Measurements from ENCODE around the gene ACBD6.

GRCh38 chr1:180382326-180383115 lies 119.9 kb downstream of the ACBD6 start:
- TF ChIP-seq CTCF (IDR thresholded peaks at IDR 0.05; ENCODE audit: insufficient read depth, low read length) (no peak), POLR2AphosphoS5 (IDR thresholded peaks at IDR 0.05; ENCODE audit: low read depth) (no peak), REST (IDR thresholded peaks at IDR 0.05; ENCODE audit: insufficient replicate concordance, low read depth) (no peak), GABPA (IDR thresholded peaks at IDR 0.05; ENCODE audit: low read depth) (no peak), SPI1 (IDR thresholded peaks at IDR 0.05; ENCODE audit: borderline replicate concordance, low read depth) (no peak)
